Keratinocyte (primary cell): Measurements from ENCODE around the gene BPIFA1. TPM values are rescaled to one million over a fixed set of nuclear protein-coding genes. Genes with fewer than 3 reads are reported as not detected.

Experiments used
- DNase-seq: peaks from one replicate; pipeline ENCODE4 v3.0.0-alpha.2; 2011; ENCODE audit warnings: low read depth, missing footprints, low spot score
- FAIRE-seq: peaks from 2 replicates; lab custom pipeline; 2011; peaks lifted over from hg19 to GRCh38; lab: Jason Lieb, UNC
- H2AFZ ChIP-seq: 2 replicates; pipeline ENCODE4 v1.6.0; 2012; ENCODE audit warnings: low read length, control low read depth, inconsistent platforms; ENCODE audit not compliant: control insufficient read depth
- H3K27ac ChIP-seq: 2 replicates; pipeline ENCODE4 v1.5.1; 2011; ENCODE audit warnings: low read length; ENCODE audit not compliant: control insufficient read depth, insufficient read depth
- H3K27me3 ChIP-seq: 3 replicates; pipeline ENCODE4 v1.6.0; 2011; ENCODE audit warnings: low read length; ENCODE audit not compliant: control insufficient read depth, insufficient read depth; ENCODE audit errors: extremely low read depth
- H3K36me3 ChIP-seq, 2 experiments: 2 replicates in 1 of 2; 3 replicates in 1 of 2; pipeline ENCODE4 v1.5.1; 2011; ENCODE audit warnings: low read length in 2 of 2, mild to moderate bottlenecking in 1 of 2; ENCODE audit not compliant: control insufficient read depth in 2 of 2, insufficient read depth in 2 of 2; ENCODE audit errors: extremely low read depth in 1 of 2
- H3K4me1 ChIP-seq: 3 replicates; pipeline ENCODE4 v1.5.1; 2011; ENCODE audit warnings: low read length; ENCODE audit not compliant: control insufficient read depth, insufficient read depth; ENCODE audit errors: extremely low read depth
- H3K4me2 ChIP-seq: 3 replicates; pipeline ENCODE4 v1.6.0; 2011; ENCODE audit warnings: low read depth, low read length; ENCODE audit not compliant: control insufficient read depth, insufficient read depth; ENCODE audit errors: extremely low read depth
- H3K4me3 ChIP-seq, 3 experiments: fragments of 200-600 bp in 1 of 3; sonication (generic) in 1 of 3; 2 replicates in 2 of 3; 3 replicates in 1 of 3; pipeline ENCODE4 v1.5.1; 2011 to 2016; ENCODE audit warnings: low read length in 3 of 3, mild to moderate bottlenecking in 3 of 3, control low read depth in 2 of 3, inconsistent platforms in 1 of 3, low read depth in 1 of 3, mixed read lengths in 1 of 3, mixed run types in 1 of 3, moderate library complexity in 1 of 3; ENCODE audit not compliant: control insufficient read depth in 2 of 3, insufficient read depth in 2 of 3; ENCODE audit errors: extremely low read depth in 1 of 3
- H3K79me2 ChIP-seq: 2 replicates; pipeline ENCODE4 v1.6.0; 2012; ENCODE audit warnings: low read length; ENCODE audit not compliant: control insufficient read depth, insufficient read depth
- H3K9ac ChIP-seq: 3 replicates; pipeline ENCODE4 v1.6.0; 2011; ENCODE audit warnings: low read length; ENCODE audit not compliant: control insufficient read depth, insufficient read depth; ENCODE audit errors: extremely low read depth
- H3K9me1 ChIP-seq: 3 replicates; pipeline ENCODE4 v1.6.0; 2011; ENCODE audit warnings: low read length; ENCODE audit not compliant: control insufficient read depth, insufficient read depth; ENCODE audit errors: extremely low read depth
- H3K9me3 ChIP-seq: 2 replicates; pipeline ENCODE4 v1.5.1; 2012; ENCODE audit warnings: low read depth, low read length; ENCODE audit not compliant: control insufficient read depth
- H4K20me1 ChIP-seq: 3 replicates; pipeline ENCODE4 v1.6.0; 2011; ENCODE audit warnings: low read length; ENCODE audit not compliant: control insufficient read depth, insufficient read depth; ENCODE audit errors: extremely low read depth
- CTCF ChIP-seq, 3 experiments: IDR thresholded peaks in 1 of 3; conservative IDR thresholded peaks in 1 of 3; optimal IDR thresholded peaks in 1 of 3; 2 replicates in 2 of 3; 3 replicates in 1 of 3; pipeline versions ENCODE3 to v1.5.1; 2011; ENCODE audit warnings: low read length in 3 of 3, mild to moderate bottlenecking in 3 of 3, moderate library complexity in 2 of 3, control low read depth in 1 of 3, inconsistent platforms in 1 of 3; ENCODE audit not compliant: insufficient read depth in 2 of 3; ENCODE audit errors: extremely low read depth in 1 of 3
- EZH2 ChIP-seq: IDR thresholded peaks from one replicate; pipeline ENCODE4 v1.6.1; 2012; ENCODE audit warnings: inconsistent platforms, mild to moderate bottlenecking, low read length, moderate library complexity
- dilution Hi-C: fragments of 300-500 bp; cut with MboI; formaldehyde crosslinking; loops from one replicate; pipeline ENCODE4 v1.7.0; 2020; ENCODE audit warnings: low sequenced_read_pairs; ENCODE audit not compliant: extremely low pct_ligation_motif_present
- polyA plus RNA-seq, 5 experiments: library from polyadenylated mRNA; depleted of rRNA in 3 of 5; stranded (reverse) in 3 of 5; stranded (forward) in 1 of 5; unstranded in 1 of 5; fragments of >200 nt; gene quantifications; 1 replicate in 1 of 5; 2 replicates in 3 of 5; 3 replicates in 1 of 5; pipeline versions ENCODE4 v1.2.1 to v1.2.3, GENCODE V29; 2011 to 2012; ENCODE audit warnings: missing spikeins in 2 of 5, low read depth in 1 of 5, low replicate concordance in 1 of 5

The BPIFA1 gene
- polyA plus RNA-seq, 1 donor (not counting 4 experiments of a cell fraction or from before 2014, with no cell fraction given), result not detected

- Histone ChIP-seq H3K27ac (no peak overlapping the region), H3K4me2 (no peak overlapping the region)
Observed at GRCh38 chr20:33273117-33273851, 37.5 kb downstream of the BPIFA1 start.

GRCh38 chr20:33275215-33275614 lies 39.4 kb downstream of the BPIFA1 start:
- dilution Hi-C loops, result no loop called here
- H3K4me1 ChIP-seq, result no peaks in the 10 kb centered on the region
- H3K79me2 ChIP-seq, result no peaks in the 10 kb centered on the region
- no peak overlapping the region for H3K9ac ChIP-seq
- no peak overlapping the region for H3K4me2 ChIP-seq
- H3K9me1 ChIP-seq, result no peaks in the 10 kb centered on the region
- FAIRE-seq (no peak), DNase-seq (no peak)
- H3K4me3 ChIP-seq, result no peak overlapping the region
- no peak overlapping the region for H3K27ac ChIP-seq
- peaks cover 7% of the 10 kb centered on the region for H3K27me3 ChIP-seq
- H2AFZ ChIP-seq, result no peak overlapping the region
- no peaks in the 10 kb centered on the region for H3K9me3 ChIP-seq
- no peaks in the 10 kb centered on the region for H4K20me1 ChIP-seq
- H3K36me3 ChIP-seq, result no peaks in the 10 kb centered on the region
- TF ChIP-seq CTCF (optimal IDR thresholded peaks at IDR 0.05 in 1 of 3, IDR thresholded peaks at IDR 0.05 in 1 of 3, conservative IDR thresholded peaks at IDR 0.05 in 1 of 3; ENCODE audit: extremely low read depth in 1 of 3, insufficient read depth in 2 of 3, low read length in 3 of 3) (no peak), EZH2 (no peak)

More at GRCh38 chr20:33273117-33273851, 37.5 kb downstream of the BPIFA1 start:
- no peaks in the 10 kb centered on the region for H3K4me1 ChIP-seq
- H3K9me3 ChIP-seq, result no peaks in the 10 kb centered on the region
- no peaks in the 10 kb centered on the region for H3K9me1 ChIP-seq
- peaks cover 7% of the 10 kb centered on the region for H3K27me3 ChIP-seq
- FAIRE-seq (no peak), DNase-seq (no peak)
- H3K36me3 ChIP-seq, result no peaks in the 10 kb centered on the region
- TF ChIP-seq CTCF (optimal IDR thresholded peaks at IDR 0.05 in 1 of 3, IDR thresholded peaks at IDR 0.05 in 1 of 3, conservative IDR thresholded peaks at IDR 0.05 in 1 of 3; ENCODE audit: extremely low read depth in 1 of 3, insufficient read depth in 2 of 3, low read length in 3 of 3) (no peak), EZH2 (no peak)
- no peaks in the 10 kb centered on the region for H4K20me1 ChIP-seq
- no peak overlapping the region for H2AFZ ChIP-seq
- no peak overlapping the region for H3K4me3 ChIP-seq
- H3K9ac ChIP-seq, result no peak overlapping the region
- dilution Hi-C loops, result no loop called here
- H3K79me2 ChIP-seq, result no peaks in the 10 kb centered on the region
